GM19468 (cell line): ENCODE results near the gene FAM90A1.
A peak's percentile ranks its signal among the peaks of the same experiment; 100 is the strongest.
"Not testable (repeated sequence)": the region's sequence is repeated elsewhere in the genome, so short reads cannot be mapped to it uniquely, and the experiment has no call there.

Experiments
- ATAC-seq: cut with Tn5 transposase; IDR thresholded peaks from one replicate; pipeline ENCODE4 v1.9.1; 2021; ENCODE audit warnings: mild to moderate bottlenecking, moderate library complexity, moderate number of reproducible peaks; ENCODE audit not compliant: unreplicated experiment; ENCODE audit errors: extremely low read depth

The FAM90A1 gene, protein sequence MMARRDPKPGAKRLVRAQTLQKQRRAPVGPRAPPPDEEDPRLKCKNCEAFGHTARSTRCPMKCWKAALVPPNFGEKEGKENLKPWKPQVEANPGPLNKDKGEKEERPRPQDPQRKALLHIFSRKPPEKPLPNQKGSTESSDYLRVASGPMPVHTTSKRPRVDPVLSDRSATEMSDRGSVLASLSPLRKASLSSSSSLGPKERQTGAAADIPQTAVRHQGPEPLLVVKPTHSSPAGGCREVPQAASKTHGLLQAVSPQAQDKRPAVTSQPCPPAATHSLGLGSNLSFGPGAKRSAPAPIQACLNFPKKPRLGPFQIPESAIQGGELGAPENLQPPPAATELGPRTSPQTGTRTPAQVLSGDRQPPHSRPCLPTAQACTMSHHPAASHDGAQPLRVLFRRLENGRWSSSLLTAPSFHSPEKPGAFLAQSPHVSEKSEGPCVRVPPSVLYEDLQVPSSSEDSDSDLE

DNA sequence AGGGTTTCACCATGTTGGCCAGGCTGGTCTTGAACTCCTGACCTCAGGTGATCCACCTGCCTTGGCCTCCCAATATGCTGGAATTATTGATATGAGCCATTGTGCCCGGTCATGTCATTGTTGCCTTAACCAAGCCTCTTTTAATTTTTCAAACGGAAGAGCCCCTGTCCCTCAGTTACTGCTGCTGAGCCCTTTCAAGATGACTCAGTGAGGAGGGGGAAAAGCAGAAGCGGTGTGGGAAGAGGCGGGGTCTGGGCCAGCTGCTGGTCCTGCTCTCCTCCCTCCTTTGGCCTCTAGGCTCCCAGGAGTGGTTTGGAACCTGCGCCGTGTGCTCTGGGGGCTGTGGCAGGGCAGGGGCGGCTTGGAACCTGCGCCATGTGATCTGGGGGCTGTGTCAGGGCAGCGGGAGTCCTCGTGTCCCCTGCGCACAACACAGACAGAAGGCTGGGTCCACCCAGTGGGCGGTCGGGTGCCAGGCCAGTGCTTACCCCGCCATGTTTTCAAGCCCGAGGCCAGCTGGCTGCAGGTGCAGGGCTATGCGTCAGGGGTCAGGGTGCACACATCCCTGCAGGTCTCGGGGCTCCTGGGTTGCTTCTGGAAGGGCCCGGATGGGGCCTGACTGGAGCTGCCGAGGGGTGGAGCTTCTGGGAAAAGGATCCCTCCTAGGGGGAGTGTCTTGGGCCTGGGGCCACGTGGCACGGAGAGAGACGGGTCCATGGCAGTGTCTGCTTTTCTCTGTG, at the start of gene FAM90A1:
Gene FAM90A1, minus strand, starts transcription at position 627 of the 740 bp plus-strand sequence. CDS start 2,786 bp downstream, outside the sequence.
- ATAC-seq, result not testable (repeated sequence)

DNA sequence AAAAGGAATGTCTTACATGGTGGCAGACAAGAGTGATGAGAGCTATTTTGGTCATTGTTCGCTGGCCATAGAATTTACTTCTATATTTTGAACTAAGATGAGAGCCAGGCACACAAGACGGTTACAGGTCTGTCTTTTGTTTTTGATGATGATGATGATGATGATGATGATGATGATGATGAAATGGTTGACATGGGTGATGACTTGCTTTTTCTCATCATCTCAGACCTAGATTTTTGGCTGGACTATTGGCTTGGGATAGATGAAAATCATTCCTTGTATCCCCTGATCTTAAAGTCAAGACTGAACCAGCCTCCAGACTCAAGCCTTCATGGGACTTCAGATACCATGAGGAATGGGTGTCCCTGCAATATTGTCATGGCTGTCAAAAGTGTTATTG, 49.0 kb upstream of the FAM90A1 start:
- not testable (repeated sequence) for ATAC-seq

DNA sequence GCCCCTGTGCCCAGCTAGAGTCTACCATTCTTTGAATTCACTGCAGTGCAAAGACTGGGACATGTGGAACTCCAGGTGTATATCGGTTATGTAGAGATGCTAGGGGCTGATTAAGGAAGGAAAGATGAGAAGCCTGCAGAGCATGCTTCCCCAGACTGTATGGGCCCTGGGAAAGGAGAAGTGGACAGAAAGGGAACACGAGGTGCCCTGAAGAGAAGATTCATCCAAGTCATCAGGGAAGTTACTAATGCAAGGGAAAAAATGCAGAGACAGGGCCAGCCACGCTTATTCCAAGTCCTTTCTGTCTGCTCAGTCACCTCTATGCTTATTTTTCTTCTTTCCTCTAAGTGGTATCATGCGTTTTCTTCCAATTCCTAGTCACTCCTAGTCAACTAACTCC, 39.3 kb upstream of the FAM90A1 start:
- ATAC-seq, result not testable (repeated sequence)

DNA sequence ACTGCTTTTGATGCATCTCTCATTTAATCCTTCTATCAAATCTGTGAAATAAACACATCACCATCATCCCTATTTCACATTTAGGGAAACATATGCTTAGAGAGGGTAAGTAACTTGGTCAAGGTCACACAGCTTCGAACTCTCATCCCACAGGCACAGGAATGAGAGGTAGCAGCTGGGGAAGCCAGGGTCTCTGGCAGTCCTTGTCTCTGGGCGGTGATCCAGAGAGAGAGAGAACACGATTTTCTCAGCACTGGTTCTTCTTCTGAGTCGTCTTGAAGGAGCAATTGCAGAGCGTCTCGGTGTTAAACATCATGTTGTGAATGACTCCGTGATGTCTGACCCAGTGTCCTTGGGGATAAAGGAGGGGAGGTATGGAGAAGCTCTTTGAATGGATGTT, 36.8 kb upstream of the FAM90A1 start:
- not testable (repeated sequence) for ATAC-seq

DNA sequence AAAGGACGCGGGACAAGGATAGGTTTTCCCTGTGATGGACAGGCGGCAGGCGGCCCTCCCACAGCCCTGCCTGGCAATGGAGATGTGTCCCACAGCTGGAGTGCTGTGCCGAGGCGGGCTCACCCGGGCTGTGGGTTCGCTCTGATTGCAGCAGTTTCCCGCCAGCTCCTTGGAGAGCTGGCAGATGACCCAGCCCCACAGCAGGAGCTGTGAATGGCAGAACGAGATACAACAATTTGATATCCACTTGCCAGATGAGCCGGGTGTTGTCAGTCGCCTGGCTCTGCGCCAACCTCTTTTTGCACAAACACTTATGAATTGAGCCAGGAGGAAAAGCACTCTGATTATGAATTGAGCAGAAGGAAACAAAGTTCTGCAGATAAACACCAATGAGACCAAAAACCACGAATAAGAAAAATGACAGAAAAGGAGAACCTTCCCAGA, 33.7 kb upstream of the FAM90A1 start:
- ATAC-seq, result not testable (repeated sequence)

DNA sequence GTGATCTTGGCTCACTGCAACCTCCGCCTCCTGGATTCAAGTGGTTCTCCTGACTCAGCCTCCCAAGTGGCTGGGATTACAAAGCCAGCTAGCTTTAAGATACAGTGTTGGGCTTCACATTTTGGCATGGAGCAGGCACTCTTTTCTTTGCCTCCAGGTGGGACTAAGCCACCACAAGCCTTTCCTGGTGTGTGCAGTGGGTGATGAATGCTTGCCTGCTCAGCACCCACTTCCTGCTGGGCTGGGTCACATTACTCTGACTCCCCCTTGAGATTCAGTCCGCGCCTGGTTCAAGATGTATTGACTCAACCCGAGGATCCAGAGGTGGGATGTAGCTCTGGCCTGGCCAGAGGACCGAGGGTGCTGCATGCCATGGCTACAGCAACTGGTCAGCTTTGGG, 28.9 kb upstream of the FAM90A1 start:
- not testable (repeated sequence) for ATAC-seq

DNA sequence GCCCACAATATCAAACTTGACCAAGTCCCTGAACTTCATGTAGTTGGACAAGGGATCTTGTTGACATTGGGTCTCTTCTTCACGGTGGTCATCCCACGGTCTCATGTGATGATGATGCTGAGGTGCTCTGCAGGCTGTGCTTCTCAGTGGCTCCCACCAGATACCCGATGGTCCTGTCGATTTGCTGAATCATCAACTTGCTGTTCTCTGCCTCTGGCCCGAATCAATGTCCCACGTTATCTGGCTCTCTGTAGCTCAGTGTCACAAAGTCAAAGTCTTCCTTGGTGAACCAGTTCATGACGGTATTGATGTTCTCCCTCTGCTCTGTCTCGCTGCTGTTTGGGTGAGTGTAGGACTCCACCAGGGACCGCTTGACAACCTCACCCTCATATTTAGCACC, 27.3 kb upstream of the FAM90A1 start:
- not testable (repeated sequence) for ATAC-seq

DNA sequence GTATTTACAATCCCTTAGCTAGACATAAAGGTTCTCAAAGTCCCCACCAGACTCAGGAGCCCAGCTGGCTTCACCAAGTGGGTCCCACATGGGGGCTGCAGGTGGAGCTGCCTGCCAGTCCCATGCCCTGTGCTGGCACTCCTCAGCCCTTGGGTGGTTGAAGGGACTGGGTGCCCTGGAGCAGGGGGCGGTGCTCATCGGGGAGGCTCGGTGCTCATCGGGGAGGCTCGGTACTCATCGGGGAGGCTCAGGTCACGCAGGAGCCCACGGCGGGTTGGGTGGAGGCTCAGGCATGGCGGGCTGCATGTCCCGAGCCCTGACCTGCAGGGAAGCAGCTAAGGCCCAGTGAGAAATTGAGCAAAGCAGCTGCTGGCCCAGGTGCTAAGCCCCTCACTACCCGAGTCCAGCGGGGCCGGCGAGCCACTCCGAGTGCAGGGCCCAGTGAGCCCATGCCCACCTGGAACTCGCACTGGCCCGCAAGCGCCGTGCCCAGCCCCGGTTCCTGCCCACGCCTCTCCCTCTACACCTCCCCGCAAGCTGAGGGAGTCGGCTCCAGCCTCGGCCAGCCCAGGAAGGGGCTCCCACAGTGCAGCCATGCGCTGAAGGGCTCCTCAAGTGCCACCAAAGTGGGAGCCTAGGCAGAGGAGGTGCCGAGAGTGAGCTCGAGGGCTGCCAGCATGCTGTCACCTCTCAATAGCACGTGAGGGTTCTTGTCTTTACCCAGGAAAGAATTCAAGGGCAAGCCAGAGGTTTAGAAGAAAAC, 24.8 kb upstream of the FAM90A1 start:
- ATAC-seq, result not testable (repeated sequence)

DNA sequence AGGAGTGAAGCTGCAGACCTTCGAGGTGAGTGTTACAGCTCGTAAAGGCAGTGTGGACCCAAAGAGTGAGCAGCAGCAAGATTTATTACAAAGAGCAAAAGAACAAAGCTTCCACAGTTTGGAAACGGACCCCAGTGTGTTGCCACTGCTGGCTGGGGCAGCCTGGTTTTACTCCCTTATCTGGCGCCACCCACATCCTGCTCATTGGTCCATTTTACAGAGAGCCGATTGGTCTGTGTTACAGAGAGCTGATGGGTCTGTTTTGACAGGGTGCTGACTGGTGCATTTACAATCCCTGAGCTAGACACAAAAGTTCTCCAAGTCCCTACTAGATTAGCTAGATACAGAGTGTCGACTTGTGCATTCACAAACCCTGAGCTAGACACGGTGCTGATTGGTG, 24.2 kb upstream of the FAM90A1 start:
- ATAC-seq, result not testable (repeated sequence)

DNA sequence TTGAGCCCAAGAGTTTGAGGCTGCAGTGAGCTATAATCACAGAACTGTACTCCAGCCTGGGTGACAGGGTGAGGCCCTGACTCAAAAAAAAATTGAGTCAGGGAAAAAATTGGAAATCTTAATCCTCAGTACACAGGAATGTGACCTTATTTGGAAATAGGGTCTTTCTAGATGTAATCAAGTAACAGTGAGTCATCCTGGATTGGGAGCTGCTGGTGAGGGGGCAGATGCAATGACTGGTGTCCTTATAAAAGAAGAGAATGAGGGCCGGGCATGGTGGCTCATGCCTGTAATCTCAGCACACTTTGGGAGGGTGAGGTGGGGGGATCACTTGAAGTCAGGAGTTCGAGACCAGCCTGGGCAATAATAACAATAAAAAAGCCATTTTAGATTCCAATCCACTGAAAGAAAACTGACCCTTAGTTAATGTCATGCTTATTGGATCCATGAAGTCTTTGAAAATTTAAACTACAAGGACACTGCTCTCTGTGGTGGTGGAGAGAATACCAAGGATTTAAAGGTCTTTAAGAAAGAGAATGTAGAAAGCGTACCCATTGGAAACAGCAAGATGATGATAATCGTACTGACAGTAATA, 19.6 kb upstream of the FAM90A1 start:
- ATAC-seq, result not testable (repeated sequence)

DNA sequence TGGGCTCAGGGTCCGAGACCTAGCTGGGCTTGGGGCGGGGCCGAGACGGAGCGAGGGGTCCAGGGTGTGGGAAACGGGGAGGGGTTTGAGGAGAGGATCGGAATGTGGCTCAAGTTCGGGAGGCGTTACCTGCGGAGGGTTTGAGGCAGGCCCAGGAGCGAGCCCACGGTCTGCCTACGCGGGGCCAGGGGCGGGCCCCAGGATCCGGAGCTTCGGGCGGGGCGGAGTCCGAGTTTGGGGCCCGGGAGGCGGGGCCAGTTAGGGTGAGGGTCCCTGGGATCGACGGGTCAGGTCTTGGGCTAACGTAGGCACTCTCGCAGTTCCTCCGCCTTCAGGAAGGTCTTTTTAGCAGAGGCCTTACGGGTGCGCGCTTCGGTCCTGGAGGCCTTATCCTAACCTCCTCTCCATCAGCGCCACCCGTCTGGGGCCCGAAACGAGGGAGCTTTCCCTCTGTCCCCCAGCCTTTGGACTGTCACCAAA, 16.3 kb upstream of the FAM90A1 start:
- not testable (repeated sequence) for ATAC-seq

DNA sequence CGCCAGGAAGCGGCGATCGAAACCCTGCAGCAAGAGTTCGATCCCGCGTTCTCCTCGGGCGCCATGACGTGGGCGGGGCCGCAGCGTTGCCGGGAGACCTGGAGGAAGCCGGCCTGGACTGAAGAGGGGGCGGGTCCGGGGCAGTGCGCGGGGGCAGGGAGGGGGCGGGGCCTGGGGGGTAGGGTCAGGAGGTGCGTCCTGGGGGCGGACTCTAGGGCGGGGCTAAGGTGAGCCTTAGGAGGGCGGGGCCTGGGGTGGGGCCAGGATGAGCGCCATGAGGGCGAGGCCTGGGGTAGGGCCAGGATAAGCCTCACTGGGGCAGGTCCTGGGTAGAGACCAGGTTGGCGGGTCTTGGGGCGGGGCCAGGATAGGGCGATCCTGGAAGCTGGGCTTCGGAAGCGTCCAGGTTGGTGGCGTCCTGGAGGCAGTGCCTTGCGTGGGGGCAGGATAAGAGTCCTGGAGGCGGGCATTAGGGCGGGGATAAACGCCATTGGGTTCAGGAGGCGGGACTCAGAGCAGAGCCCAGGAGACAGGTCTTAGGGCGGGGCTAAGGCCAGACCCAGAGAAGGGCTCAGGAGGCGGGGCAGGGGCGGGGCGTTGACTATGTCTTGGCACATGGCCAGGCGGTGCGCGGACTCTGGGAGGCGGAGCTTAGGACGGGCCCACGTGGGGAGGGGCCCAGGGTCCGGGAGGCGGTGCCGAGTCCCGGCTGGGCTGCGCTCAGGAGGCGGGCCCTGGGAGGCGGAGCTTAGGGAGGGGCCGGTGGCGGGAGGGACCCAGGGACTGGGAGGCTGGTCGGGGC, 15.7 kb upstream of the FAM90A1 start:
- ATAC-seq, result peak; percentile 32

DNA sequence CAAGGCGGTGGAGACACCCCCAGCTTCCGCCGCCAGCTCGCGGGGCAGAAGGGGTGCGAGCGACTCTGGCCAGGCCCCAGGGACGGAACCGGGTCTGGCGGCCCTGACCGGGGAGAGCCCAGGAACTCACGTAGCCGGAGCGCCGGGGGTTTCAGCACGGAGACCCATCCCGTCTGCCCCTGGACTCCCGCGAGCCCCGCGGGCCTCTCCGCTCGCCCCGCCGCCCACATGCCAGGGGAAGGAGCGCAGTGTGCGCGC, 15.1 kb upstream of the FAM90A1 start:
- ATAC-seq, result not testable (repeated sequence)

DNA sequence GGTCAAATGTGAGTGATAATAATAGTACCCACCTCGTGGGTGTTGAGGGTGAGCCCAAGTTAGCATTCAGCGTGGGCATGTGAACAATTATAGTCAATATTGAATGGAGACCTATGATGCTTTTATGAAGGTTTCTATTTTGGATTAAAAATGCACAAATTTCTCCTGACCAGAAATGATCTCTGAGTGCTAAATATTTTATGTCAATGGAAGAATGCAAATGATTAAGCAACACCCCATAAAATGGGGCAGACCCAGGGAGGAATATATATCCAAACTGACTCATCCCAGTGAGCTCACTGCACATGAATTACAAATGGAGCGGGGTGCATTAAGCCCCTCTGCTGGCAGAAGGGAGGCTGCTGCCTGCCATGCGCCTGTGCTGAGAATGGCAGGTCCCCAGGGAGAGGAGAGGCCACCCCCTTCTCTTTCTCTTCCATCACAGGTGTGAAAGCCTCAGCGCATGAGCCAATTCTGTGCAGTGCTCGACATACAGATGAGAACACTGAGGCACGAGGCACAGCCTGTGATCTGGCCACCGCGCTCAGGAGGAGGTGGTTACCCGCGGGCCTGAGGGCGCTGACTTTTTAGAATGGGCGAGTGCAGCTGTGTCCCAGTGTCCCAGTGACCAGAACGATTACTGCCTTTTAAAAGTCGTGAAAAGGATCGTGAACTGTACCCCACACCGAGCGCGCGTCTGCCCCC, 14.7 kb upstream of the FAM90A1 start:
- not testable (repeated sequence) for ATAC-seq

DNA sequence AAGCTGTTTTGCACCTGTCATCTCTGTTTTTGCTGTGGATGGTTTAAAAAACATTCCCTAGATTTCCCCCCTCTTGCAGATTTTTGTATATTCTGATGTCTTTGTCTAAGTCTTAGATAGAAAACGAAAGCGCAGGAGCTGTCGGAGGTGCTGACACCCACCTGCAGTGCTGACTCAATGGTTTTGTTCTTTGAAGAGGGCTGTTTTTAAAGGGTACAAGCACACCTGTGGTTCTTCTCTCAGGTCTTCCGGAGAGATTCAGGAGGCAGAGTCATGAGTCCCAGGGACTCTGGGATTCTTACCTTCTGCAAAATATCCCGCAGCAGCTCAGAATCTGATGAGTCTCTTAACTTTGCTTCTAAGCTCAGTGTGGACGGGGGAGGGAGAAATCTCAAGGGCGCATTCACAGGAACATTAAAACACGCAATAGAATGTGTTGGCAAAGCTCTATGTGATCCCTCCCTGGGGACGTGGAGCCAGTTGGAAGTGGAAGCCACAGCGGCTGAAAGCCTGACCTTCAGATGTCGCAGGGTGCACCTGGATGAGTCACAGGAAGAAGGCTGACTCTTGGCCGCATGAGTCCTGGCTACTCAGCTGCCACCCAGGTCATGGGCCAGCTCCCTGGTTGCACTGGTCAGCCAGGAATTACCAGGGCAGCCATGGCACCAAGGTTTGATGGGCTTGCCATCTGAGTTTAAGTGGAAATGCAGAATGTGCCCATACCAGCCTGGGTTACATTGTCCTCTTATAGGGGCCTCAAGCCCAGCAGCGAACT, 13.1 kb upstream of the FAM90A1 start:
- not testable (repeated sequence) for ATAC-seq

DNA sequence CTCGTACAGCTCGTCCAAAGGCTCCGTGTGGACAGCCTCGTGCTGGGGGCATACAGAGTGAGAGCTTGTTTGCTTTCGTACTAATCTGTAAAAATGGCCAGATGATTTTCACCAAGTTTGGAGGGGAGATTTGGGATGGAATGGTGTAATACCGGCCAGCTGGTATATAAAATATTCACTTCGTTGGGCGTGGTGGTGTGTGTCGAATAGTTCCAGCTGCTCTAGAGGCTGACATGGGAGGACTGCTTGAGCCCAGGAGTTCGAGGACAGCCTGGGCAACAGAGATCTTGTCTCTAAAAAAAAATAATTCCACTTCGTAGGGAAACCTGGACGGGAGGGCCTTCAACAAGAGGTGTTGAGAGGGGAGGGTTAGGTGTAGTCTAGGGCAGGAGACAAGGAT, 9.6 kb upstream of the FAM90A1 start:
- ATAC-seq, result not testable (repeated sequence)

DNA sequence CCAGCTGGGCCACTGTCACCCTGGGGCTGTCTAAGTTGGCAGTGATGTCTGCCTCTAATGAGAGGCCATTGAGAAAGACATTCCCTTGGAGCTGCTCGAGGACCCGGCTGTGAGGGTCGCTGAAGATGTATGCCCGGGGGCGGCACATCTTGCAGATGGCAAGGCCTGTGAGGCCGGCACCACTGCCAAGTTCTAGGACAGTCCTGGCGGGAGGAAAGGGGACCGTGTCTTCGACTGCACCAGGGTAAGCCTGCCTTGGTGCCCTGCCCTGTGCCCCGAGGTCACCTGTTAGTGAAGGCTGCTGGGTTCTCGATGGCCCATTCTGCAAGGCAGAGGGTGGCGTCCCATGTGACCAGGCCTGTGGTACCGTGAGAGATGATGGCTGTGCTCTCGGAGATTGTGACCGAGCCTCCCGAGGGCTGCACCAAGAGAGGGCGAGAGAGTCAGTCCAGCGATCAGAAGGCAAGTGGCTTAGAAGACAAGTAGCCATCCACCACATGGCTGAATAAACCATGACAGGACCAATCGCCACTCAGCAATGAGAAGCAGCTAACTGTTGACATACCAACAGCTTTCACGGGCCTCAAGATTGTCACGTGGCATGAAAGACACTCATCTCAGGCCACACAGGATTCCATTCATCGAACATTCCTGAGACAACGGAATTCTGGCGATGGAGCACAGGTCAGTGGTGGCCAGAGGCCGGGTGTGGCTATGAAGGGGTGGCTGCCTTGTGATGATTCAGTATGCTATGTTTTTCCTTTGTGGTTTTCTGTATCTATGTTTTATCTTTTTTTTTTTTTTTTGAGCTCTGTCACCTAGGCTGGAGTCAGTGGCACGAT, 8.1 kb upstream of the FAM90A1 start:
- not testable (repeated sequence) for ATAC-seq
